OCI-LY7 (cell line): ENCODE measurements around the gene SPECC1L. TPM values are rescaled to one million over a fixed set of nuclear protein-coding genes. Genes with fewer than 3 reads are reported as not detected.

ENCODE experiments used
- BruUV-seq: library from RNA; stranded (reverse); fragments of 400-500 nt; replicated peaks from 2 replicates; lab custom pipeline; 2021; lab: Mats Ljungman, UMichigan
- CTCF ChIA-PET: fragments of 300-600 bp; sonication (Branson Sonifier 250); formaldehyde crosslinking; loops from one replicate; lab custom pipeline; 2022; ENCODE audit warnings: antibody characterized with exemption; ENCODE audit not compliant: unreplicated experiment; lab: Charles Lee
- POLR2A ChIA-PET: fragments of 300-600 bp; sonication (Branson Sonifier 250); formaldehyde crosslinking; loops from one replicate; lab custom pipeline; 2022; ENCODE audit warnings: antibody characterized with exemption; lab: Charles Lee
- DNase-seq: peaks from one replicate; pipeline ENCODE4 v3.0.0-alpha.2; 2015; ENCODE audit warnings: low spot score
- H2AFZ ChIP-seq: fragments of 200-600 bp; sonication (generic), shearing (Covaris generic); 2 replicates; pipeline ENCODE4 v1.6.1; 2014; ENCODE audit warnings: mild to moderate bottlenecking, antibody characterized with exemption, low read length, moderate library complexity
- H3K27ac ChIP-seq: fragments of 200-600 bp; sonication (generic); 2 replicates; pipeline ENCODE4 v1.5.1; 2014; ENCODE audit warnings: mixed run types, low read depth, mild to moderate bottlenecking, moderate library complexity, low read length, inconsistent platforms; ENCODE audit not compliant: poor library complexity, severe bottlenecking
- H3K36me3 ChIP-seq: fragments of 200-600 bp; sonication (generic); 2 replicates; pipeline ENCODE4 v1.6.1; 2014; ENCODE audit warnings: mild to moderate bottlenecking, antibody characterized with exemption, low read length, moderate library complexity, mixed read lengths; ENCODE audit not compliant: insufficient read depth
- H3K4me1 ChIP-seq: fragments of 200-600 bp; sonication (generic); 2 replicates; pipeline ENCODE4 v1.5.1; 2014; ENCODE audit warnings: mild to moderate bottlenecking, low read length; ENCODE audit not compliant: insufficient read depth, poor library complexity, severe bottlenecking
- H3K4me2 ChIP-seq: fragments of 200-600 bp; sonication (generic); 2 replicates; pipeline ENCODE4 v1.6.1; 2014; ENCODE audit warnings: mild to moderate bottlenecking, low read length
- H3K4me3 ChIP-seq: fragments of 200-600 bp; sonication (generic); 2 replicates; pipeline ENCODE4 v1.5.1; 2014; ENCODE audit warnings: mild to moderate bottlenecking, low read depth, low read length; ENCODE audit not compliant: poor library complexity, severe bottlenecking
- H3K79me2 ChIP-seq: fragments of 200-600 bp; sonication (generic); 2 replicates; pipeline ENCODE4 v1.6.1; 2016; ENCODE audit warnings: low read depth, mild to moderate bottlenecking, low read length, moderate library complexity, mixed read lengths; ENCODE audit not compliant: insufficient read depth
- H3K9me2 ChIP-seq: fragments of 200-600 bp; sonication (generic); 2 replicates; pipeline ENCODE4 v1.6.1; 2016; ENCODE audit warnings: mild to moderate bottlenecking, low read length, mixed read lengths; ENCODE audit not compliant: insufficient read depth
- H3K9me3 ChIP-seq: fragments of 200-600 bp; sonication (generic); 2 replicates; pipeline ENCODE4 v1.6.1; 2014; ENCODE audit warnings: mild to moderate bottlenecking, mixed run types, low read length, mixed read lengths
- H4K20me1 ChIP-seq: fragments of 200-600 bp; sonication (generic); 2 replicates; pipeline ENCODE4 v1.6.1; 2014; ENCODE audit warnings: mild to moderate bottlenecking, antibody characterized with exemption, low read length, moderate library complexity, mixed read lengths; ENCODE audit not compliant: insufficient read depth
- EZH2phosphoT487 ChIP-seq: fragments of 200-600 bp; sonication (generic); IDR thresholded peaks from 2 replicates; pipeline ENCODE4 v1.6.1; 2018; ENCODE audit warnings: low read depth, borderline replicate concordance, mild to moderate bottlenecking, mixed run types, antibody characterized with exemption, low read length, moderate library complexity, mixed read lengths
- intact Hi-C: fragments of 100-400 bp; cut with micrococcal nuclease; formaldehyde crosslinking; loops from one replicate; pipeline ENCODE4 v1.10.0; 2022; ENCODE audit not compliant: unreplicated experiment
- total RNA-seq, 2 experiments: library from RNA; depleted of rRNA in 1 of 2; stranded (reverse); fragments of >200 nt in 1 of 2; shearing (Covaris generic) in 1 of 2; gene quantifications; 2 replicates each; pipeline ENCODE4 v1.2.3, GENCODE V29; 2014 to 2022
- TF ChIP-seq, protein P1 (sequence below): fragments of 200-600 bp; sonication (generic); conservative IDR thresholded peaks from 2 replicates; pipeline ENCODE4 v1.5.1; 2014; ENCODE audit warnings: mild to moderate bottlenecking, antibody characterized with exemption, low read length, moderate library complexity, mixed read lengths

The SPECC1L gene
- total RNA-seq, 2 experiments from 2014 or later, result 47.0 to 66.2 TPM

DNA sequence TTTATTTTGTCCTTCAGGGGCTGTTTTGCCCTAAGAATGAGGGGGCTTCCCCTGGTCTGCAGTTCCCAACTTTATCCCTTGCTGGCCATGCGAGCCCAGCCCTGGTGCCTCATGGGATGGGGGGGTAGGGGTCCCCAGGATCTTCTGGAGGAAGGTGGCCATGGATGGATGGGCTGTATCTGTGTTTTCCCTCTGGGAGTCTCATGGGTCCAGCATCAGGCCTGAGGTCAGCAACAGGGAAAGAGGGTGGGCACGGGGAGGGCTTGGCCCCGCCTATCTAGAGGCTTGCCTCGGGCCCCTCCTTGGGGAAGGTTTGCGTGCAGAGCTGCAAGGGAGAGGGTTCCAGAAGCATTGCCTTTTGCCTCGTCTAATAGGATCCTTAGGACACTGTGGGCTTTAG lies 146.0 kb downstream of the SPECC1L start:
- no peak overlapping the region for H3K4me2 ChIP-seq
- no peaks in the 10 kb centered on the region for H4K20me1 ChIP-seq
- no TSS peak for BruUV-seq
- peaks cover 29% of the 10 kb centered on the region for H3K36me3 ChIP-seq
- no peaks in the 10 kb centered on the region for H3K9me3 ChIP-seq
- no peaks in the 10 kb centered on the region for H3K4me1 ChIP-seq
- H2AFZ ChIP-seq, result no peak overlapping the region
- H3K9me2 ChIP-seq, result no peaks in the 10 kb centered on the region
- H3K27ac ChIP-seq, result no peak overlapping the region
- H3K4me3 ChIP-seq, result no peak overlapping the region
- H3K79me2 ChIP-seq, result no peaks in the 10 kb centered on the region
- POLR2A ChIA-PET, result interaction anchor here (0.5 kb wide), 1 partner anchor 83 kb away, joined by 4 read pairs; no protein-coding TSS in a partner anchor
- CTCF ChIA-PET, result interaction anchor here (0.6 kb wide), 1 partner anchor 1829 kb away, joined by 3 read pairs; no protein-coding TSS in a partner anchor
- TF ChIP-seq EZH2phosphoT487, result no peak
- TF ChIP-seq, protein P1, sequence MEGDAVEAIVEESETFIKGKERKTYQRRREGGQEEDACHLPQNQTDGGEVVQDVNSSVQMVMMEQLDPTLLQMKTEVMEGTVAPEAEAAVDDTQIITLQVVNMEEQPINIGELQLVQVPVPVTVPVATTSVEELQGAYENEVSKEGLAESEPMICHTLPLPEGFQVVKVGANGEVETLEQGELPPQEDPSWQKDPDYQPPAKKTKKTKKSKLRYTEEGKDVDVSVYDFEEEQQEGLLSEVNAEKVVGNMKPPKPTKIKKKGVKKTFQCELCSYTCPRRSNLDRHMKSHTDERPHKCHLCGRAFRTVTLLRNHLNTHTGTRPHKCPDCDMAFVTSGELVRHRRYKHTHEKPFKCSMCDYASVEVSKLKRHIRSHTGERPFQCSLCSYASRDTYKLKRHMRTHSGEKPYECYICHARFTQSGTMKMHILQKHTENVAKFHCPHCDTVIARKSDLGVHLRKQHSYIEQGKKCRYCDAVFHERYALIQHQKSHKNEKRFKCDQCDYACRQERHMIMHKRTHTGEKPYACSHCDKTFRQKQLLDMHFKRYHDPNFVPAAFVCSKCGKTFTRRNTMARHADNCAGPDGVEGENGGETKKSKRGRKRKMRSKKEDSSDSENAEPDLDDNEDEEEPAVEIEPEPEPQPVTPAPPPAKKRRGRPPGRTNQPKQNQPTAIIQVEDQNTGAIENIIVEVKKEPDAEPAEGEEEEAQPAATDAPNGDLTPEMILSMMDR, result no peak
- intact Hi-C loops, result no loop called here
- no peak for DNase-seq

DNA sequence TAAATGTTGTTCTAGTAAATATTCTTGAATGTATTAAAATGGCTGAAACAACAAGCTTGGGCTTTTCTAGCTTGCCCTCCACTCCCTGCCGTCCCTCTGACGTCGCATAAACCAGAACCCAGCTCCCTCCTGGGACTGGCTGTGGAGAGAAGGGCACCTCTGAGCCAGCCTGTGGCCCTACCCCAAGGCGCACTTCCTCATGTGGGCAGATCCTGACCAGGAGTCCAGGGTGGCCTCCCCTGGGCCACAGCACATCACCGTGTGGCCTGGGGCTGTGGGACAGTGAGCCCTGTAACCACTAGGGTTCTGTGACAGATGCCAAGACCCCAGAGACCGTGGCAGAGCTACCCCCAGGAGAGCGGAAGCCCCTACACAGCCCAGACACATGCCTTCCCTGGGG lies 146.6 kb downstream of the SPECC1L start:
- Histone ChIP-seq H3K36me3 (peaks cover 26% of the 10 kb centered on the region), H3K4me2 (no peak overlapping the region), H3K4me1 (no peaks in the 10 kb centered on the region), H3K79me2 (no peaks in the 10 kb centered on the region), H3K9me3 (no peaks in the 10 kb centered on the region), H3K4me3 (no peak overlapping the region), H3K9me2 (no peaks in the 10 kb centered on the region), H4K20me1 (no peaks in the 10 kb centered on the region), H3K27ac (no peak overlapping the region), H2AFZ (no peak overlapping the region)
- no TSS peak for BruUV-seq
- TF ChIP-seq, protein P1, result no peak
- no peak for TF ChIP-seq EZH2phosphoT487
- ChIA-PET POLR2A (no interaction called here), CTCF (no interaction called here)
- intact Hi-C loops, result no loop called here
- DNase-seq, result no peak

DNA sequence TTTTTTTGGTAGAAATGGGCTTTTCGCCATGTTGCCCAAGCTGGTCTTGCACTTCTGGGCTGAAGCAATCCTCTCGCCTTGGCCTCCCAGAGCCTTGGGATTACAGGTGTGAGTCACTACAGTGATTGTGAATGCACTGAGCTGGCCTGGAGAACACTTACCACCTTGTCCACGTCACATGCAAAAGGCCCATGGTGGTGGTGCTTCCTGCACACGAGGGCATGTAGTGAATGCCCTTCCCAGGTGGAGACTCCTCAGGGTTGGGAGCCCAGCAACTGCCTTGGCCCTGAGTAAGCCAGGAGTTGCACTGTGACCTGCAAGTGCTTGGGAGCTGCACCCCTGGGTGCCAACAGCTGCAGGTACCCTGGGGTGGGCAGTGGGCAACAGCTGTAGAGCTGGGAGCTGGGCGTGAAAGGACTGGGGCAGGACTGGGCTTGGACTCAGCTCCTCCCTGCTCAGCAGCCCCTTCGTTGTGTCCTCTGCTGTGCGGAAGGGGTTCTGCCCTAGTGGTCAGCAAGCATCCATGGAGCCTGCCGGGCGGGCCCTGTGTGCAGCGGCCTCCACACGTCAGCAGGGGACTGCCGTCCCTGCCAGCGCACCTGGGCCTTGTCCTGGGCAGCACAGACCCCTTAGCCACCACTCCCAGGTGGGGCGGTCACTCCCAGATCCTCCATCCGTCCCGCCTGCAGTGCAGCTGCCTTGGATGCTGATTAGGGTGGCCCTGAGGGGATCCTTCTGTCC lies 147.4 kb downstream of the SPECC1L start:
- no TSS peak for BruUV-seq
- H3K4me1 ChIP-seq, result no peaks in the 10 kb centered on the region
- no peaks in the 10 kb centered on the region for H3K79me2 ChIP-seq

More for the DNA sequence above, 147.4 kb downstream of the SPECC1L start:
- Histone ChIP-seq H3K4me2 (no peak overlapping the region), H4K20me1 (no peaks in the 10 kb centered on the region), H3K27ac (no peak overlapping the region), H3K4me3 (no peak overlapping the region), H3K9me2 (no peaks in the 10 kb centered on the region), H3K36me3 (peaks cover 26% of the 10 kb centered on the region), H2AFZ (no peak overlapping the region), H3K9me3 (no peaks in the 10 kb centered on the region)
- CTCF ChIA-PET, result no interaction called here
- POLR2A ChIA-PET, result interaction anchor here (0.5 kb wide), 1 partner anchor 86 kb away, joined by 3 read pairs; no protein-coding TSS in a partner anchor
- DNase-seq, result no peak
- TF ChIP-seq, protein P1, result no peak
- no peak for TF ChIP-seq EZH2phosphoT487
- intact Hi-C loops, result no loop called here
